NCI-H2227 treated with DMSO at 0.1 percent for 48 hours (cell line): ENCODE data around the gene ANKH.
A peak's percentile ranks its signal among the peaks of the same experiment; 100 is the strongest.

ENCODE experiments used
- DNase-seq: peaks from one replicate; lab custom pipeline; 2025; lab: John Stamatoyannopoulos, UW

ANKH gene

GRCh38 chr5:14713476-14714390, 157.8 kb downstream of the ANKH start:
- no peak for DNase-seq

DNA sequence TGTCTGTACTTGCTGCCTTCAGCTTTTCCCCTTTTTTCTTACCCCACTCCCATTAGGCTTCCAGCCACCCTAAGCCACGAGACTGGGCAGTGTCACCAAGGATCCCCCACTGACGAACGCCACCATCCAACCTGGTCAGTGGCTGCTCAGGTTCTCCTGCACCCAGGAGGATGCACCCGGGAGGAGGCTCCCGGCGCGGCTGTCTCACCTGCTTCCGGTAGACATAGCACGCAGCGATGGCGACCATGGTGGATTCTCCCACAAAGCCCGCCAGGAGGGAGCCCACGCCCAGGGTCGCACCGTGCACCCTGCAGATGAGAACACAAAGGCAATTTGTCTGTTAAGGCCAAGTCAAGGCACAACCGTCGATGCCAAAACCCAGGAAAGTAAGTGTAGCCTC, 158.9 kb downstream of the ANKH start:
- DNase-seq: no peak

- no peak for DNase-seq
Measured at GRCh38 chr5:14712131-14712530, 159.4 kb downstream of the ANKH start.

- no peak for DNase-seq
Measured at GRCh38 chr5:14710313-14710994, 161.1 kb downstream of the ANKH start.

DNA sequence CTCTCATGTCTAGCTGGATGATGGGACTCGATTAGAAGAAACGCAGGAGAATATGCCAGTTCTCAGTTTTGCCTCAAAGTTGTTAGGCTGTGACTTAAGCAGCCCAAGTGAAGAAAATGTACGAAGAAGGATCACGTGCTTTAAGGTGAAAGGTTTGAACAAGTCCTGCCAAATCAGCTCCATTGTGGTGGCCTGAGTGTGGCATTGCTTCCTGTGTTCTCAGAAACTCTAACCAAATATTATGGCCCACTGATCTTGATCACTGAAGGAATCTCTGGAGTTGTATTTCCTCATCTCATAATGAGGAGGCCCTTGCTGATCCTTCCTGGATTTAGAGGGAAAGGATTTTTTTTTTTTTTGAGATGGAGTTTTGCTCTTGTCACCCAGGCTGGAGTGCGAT, 163.0 kb downstream of the ANKH start:
- no peak for DNase-seq

- no peak for DNase-seq
Measured at GRCh38 chr5:14707811-14708390, 163.7 kb downstream of the ANKH start.

DNA sequence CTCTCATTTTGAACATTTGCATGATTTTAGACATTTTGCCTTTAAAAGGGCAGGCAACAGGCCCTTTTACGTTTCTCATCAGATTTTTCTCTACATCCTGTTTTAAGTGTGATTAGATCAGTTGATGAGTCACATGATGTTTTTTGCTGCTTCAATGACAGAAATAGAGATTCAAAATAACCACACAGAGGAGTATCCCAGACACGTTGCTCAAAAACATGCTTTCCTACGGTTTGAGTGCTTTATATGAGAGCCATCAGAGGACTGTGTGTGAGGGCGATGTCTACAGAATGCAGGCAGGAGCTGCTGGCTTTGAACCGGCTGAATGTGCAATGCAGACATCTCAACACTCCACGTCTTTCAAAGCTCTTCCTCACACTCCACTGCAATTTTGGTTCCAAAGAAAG, 165.0 kb downstream of the ANKH start:
- DNase-seq: no peak

GRCh38 chr5:14705556-14705955, 166.0 kb downstream of the ANKH start:
- no peak for DNase-seq

DNA sequence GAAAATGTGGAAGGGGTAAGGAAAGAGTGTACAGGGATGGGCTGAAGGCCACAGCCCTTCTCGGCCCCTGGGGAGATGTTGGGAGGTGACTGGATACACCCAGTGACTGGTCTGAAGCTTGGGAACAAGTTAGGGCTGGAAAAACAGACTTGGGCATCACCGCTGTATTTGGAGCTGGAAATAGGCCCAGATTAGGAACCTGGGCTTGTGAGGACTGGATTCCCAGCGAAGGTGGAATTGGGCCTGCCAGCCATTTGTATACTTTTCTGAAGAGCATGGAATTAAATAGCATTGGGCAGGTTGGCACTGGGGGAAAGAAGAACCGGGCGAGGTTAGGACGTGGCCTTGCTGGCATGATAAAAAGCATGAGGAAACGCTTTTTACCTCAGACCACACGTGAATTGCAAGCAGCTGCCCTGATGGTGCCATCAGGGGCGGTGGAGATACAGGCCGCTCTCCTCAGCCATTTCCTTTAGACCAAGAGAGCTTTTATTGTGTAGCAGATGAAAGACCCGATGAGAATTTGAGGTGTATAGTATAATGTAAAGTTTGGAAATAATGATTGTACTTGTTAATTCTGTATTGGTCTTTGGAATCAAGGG, 169.2 kb downstream of the ANKH start:
- no peak for DNase-seq

GRCh38 chr5:14701556-14701955, 170.0 kb downstream of the ANKH start:
- no peak for DNase-seq

- no peak for DNase-seq
Measured at GRCh38 chr5:14700478-14701436, 170.8 kb downstream of the ANKH start.

GRCh38 chr5:14699807-14700400, 171.7 kb downstream of the ANKH start:
- no peak for DNase-seq

- no peak for DNase-seq
Measured at GRCh38 chr5:14699159-14699558, 172.4 kb downstream of the ANKH start.

DNA sequence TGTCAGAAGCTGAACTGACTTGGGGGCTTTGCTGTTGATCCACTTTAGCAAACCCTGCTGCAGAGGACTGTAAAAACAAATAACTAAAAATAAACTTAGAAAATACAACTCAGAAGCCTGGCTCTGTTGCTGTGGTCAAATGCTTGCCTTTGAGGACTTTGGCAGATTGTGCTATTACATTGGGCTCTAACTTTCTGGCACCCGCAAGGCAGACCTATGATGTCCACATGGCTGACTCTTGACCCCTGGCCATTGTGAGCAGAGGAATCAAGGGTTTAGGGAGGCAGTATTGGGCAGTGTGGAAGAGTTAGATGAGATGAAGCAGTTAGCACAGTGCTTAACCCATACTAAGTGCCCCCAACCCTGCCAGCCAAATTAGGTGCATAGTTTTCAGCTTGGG, 173.1 kb downstream of the ANKH start:
- DNase-seq: no peak

DNA sequence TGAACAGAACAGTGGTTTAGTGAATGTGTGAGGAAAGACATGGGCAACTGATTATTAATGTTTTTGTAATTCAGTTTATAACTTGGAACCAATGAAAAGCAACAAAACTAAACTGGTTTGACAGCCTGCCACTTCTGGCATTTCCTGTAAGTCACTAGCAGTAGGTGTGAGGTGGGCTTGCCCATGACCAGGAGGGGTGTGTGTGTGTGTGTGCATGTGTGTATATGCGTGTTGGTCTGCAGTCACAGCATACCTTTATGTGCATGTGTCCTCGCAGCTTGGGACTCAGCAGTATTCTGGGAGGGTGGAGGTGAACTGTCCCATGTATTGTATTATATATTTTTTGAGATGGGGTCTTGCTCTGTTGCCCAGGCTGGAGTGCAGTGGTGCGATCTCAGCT, 174.7 kb downstream of the ANKH start:
- DNase-seq: no peak

GRCh38 chr5:14696057-14696456, 175.5 kb downstream of the ANKH start:
- DNase-seq: no peak

DNA sequence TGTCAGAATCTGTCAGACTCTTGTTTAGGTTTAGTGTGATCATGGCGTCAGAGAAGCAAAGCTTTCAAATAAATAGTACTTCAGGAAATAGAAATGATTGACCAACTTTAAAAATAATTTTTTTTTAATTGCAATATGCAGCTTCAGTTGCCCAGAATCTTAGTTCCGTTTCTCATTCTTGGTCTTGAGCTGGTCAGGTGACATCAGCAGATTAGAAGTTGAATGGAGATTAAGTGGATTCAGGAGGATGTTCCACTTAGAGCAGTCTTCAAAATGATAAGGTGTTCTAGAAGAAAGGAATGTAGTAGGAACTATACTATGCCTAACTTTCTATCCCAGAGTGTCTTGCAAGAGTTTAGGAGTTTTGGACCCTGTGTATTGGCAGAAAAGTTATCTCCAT, 176.4 kb downstream of the ANKH start:
- no peak for DNase-seq

- no peak for DNase-seq
Measured at GRCh38 chr5:14693070-14693469, 178.5 kb downstream of the ANKH start.

- DNase-seq: no peak
Measured at GRCh38 chr5:14687023-14687665, 184.4 kb downstream of the ANKH start.

- no peak for DNase-seq
Measured at GRCh38 chr5:14686517-14686916, 185.1 kb downstream of the ANKH start.

DNA sequence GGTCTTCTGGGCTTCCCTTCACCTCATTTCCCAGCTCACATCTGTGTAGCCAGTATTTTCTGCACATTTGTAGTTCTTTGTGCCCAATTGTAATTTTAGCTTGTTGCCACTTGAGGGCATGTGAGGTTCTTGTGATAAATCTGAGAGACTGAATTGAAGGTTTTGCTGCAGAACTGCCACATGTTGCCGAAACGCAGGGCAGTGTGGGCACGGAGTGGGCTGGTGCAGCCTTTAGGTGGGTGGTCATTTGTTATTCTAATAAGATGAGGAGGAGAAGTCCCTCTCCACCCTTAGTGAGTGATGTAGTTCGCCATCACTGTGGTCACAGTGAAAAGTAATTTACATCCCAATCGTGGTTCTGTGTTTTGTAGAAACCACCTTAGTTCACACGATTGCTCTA, 185.8 kb downstream of the ANKH start:
- DNase-seq: peak; percentile 70
